HUES48 (cell line): ENCODE results near the gene EDARADD.
"Not testable (repeated sequence)": the region's sequence is repeated elsewhere in the genome, so short reads cannot be mapped to it uniquely, and the experiment has no call there.

Source experiments
- H3K27ac ChIP-seq: one replicate; pipeline ENCODE4 v1.7.0; 2013; ENCODE audit warnings: low read depth, low read length, inconsistent platforms
- H3K27me3 ChIP-seq: 2 replicates; pipeline ENCODE4 v1.6.1; 2013; ENCODE audit warnings: mild to moderate bottlenecking, low read length; ENCODE audit not compliant: control insufficient read depth, insufficient read depth
- H3K36me3 ChIP-seq: 2 replicates; pipeline ENCODE4 v1.6.1; 2013; ENCODE audit warnings: low read length; ENCODE audit not compliant: control insufficient read depth, insufficient read depth
- H3K4me1 ChIP-seq: 2 replicates; pipeline ENCODE4 v1.6.1; 2013; ENCODE audit warnings: mild to moderate bottlenecking, low read length; ENCODE audit not compliant: control insufficient read depth, insufficient read depth
- H3K4me3 ChIP-seq: 2 replicates; pipeline ENCODE4 v1.5.1; 2013; ENCODE audit warnings: mild to moderate bottlenecking, low read depth, low read length
- H3K9ac ChIP-seq: 2 replicates; pipeline ENCODE4 v1.6.1; 2013; ENCODE audit warnings: mild to moderate bottlenecking, low read depth, low read length, moderate library complexity
- H3K9me3 ChIP-seq: 2 replicates; pipeline ENCODE4 v1.6.1; 2013; ENCODE audit warnings: low read length; ENCODE audit not compliant: control insufficient read depth, insufficient read depth

The EDARADD gene

DNA sequence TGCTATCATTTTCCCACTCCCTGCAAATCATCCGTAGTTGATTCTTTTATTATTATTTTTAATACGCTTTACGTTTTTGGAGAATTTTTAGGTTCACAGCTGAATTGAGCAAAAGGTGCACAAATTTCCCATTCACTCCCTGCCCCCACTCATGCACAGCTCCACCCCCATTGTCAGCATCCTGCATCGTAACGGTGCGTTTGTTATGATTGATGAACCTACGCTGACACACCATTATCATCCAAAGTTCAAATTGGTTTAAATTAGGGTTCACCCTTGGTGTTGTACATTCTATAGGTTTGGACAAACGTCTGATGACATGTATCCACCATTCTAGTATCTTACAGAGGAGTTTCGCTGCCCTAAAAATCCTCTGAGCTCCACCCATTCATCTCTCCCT is 44.5 kb downstream of the EDARADD start:
- no peaks in the 10 kb centered on the region for H3K27me3 ChIP-seq
- H3K4me1 ChIP-seq, result no peaks in the 10 kb centered on the region
- no peaks in the 10 kb centered on the region for H3K9me3 ChIP-seq

GRCh38 chr1:236440373-236440772 is 46.3 kb downstream of the EDARADD start:
- H3K27ac ChIP-seq, result no peak overlapping the region
- no peaks in the 10 kb centered on the region for H3K4me1 ChIP-seq
- no peak overlapping the region for H3K9ac ChIP-seq
- no peak overlapping the region for H3K4me3 ChIP-seq
- no peaks in the 10 kb centered on the region for H3K27me3 ChIP-seq
- no peaks in the 10 kb centered on the region for H3K36me3 ChIP-seq
- 0 out of 2 replicates have a peak, but pooled peaks cover 4% of the 10 kb centered on the region for H3K9me3 ChIP-seq

More for the DNA sequence above, 44.5 kb downstream of the EDARADD start:
- Histone ChIP-seq H3K9ac (no peak overlapping the region), H3K27ac (no peak overlapping the region), H3K4me3 (no peak overlapping the region), H3K36me3 (no peaks in the 10 kb centered on the region)

DNA sequence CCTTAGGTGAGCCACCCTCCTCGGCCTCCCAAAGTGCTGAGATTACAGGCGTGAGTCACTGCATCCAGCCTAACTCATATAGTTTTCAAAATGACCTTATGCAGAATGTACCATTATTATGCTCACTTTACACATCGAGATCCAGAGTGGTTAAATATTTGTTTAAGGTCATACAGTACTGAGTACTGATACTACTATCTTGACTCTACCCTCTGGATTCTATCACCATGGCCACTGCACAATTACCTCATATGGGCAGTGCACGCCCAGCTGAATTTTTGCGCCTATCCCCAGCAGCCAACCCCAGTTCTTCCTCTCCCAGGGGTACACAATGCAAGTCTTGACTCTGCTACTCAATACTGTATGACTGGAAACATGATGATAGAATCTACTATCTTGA is 56.7 kb downstream of the EDARADD start:
- Histone ChIP-seq H3K4me1 (no peaks in the 10 kb centered on the region), H3K27me3 (no peaks in the 10 kb centered on the region), H3K9me3 (no peaks in the 10 kb centered on the region), H3K36me3 (no peaks in the 10 kb centered on the region), H3K27ac (no peak overlapping the region), H3K9ac (no peak overlapping the region), H3K4me3 (no peak overlapping the region)

DNA sequence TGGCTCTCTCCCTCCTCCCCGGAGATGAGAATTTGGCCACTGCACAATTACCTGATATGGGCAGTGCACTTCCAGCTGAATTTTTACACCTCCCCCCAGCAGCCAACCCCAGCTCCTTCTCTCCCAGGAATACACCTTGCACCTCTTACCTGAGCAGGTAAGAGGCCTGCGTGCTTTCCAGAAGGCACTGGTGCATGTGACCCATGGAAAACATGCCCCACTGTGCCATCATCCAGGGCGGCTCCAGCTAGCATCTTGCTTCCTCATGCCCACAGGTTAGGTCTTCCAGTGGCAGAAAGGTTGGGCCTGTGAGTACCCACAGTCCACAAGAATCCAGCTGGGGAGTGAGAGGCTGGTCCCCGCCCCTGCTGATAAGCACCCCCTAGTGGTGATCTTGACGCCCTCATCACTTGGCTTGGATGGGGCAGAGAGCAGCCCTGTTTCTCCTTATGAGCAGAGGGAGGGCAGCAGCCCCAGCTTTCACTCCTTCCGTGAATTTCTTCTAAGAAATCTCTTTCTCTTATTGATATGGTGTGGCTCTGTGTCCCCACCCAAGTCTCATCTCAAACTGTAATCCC is 57.8 kb downstream of the EDARADD start:
- H3K4me1 ChIP-seq, result no peaks in the 10 kb centered on the region
- H3K9me3 ChIP-seq, result no peaks in the 10 kb centered on the region
- H3K27me3 ChIP-seq, result no peaks in the 10 kb centered on the region
- H3K4me3 ChIP-seq, result no peak overlapping the region
- H3K36me3 ChIP-seq, result no peaks in the 10 kb centered on the region
- H3K9ac ChIP-seq, result no peak overlapping the region
- no peak overlapping the region for H3K27ac ChIP-seq

DNA sequence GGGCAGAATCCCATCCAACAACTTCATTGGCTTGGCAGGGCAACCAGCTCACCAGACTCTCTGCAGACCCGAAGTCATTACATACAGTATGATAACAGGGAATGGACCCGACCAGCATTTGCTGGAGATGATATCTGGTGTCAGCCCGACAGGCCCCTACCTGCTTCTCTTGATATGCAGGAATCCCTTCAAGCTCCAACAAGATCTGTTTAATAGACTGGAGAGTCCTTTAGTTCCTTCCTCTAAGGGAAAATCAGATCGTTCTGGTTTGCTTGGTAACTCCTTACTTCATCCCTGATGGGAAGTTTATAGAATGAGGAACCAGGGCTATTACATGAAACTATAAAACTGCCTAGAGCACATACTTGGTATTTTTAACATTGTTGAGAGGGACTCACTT is 61.2 kb downstream of the EDARADD start:
- Histone ChIP-seq H3K27ac (no peak overlapping the region), H3K4me1 (no peaks in the 10 kb centered on the region), H3K27me3 (no peaks in the 10 kb centered on the region), H3K9ac (no peak overlapping the region), H3K9me3 (no peaks in the 10 kb centered on the region), H3K4me3 (no peak overlapping the region), H3K36me3 (no peaks in the 10 kb centered on the region)

GRCh38 chr1:236457775-236458174 is 63.7 kb downstream of the EDARADD start:
- Histone ChIP-seq H3K4me1 (no peaks in the 10 kb centered on the region), H3K27ac (no peak overlapping the region), H3K9me3 (no peaks in the 10 kb centered on the region), H3K9ac (no peak overlapping the region), H3K4me3 (no peak overlapping the region), H3K27me3 (no peaks in the 10 kb centered on the region), H3K36me3 (no peaks in the 10 kb centered on the region)

DNA sequence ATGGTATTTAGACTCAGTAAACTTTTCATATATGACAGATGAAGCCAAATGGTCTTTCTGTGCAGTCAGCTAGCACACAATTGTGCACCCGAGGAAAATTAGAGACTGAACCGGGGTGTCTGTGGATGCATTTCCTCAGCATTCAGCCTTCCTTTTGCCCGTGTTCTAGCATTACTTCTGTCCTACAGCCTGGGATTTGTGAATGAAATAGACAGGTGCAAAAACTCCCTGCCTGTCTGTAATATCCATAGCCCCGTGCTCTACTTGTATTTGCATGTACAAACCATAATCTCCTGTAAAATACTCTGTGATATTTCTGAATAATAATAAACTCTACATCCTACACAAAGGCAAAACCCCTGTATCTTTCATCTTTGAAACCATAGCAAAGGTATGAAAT is 64.9 kb downstream of the EDARADD start:
- H3K9ac ChIP-seq, result no peak overlapping the region
- H3K4me1 ChIP-seq, result no peaks in the 10 kb centered on the region
- no peaks in the 10 kb centered on the region for H3K36me3 ChIP-seq
- H3K9me3 ChIP-seq, result no peaks in the 10 kb centered on the region
- no peak overlapping the region for H3K27ac ChIP-seq
- H3K4me3 ChIP-seq, result no peak overlapping the region
- H3K27me3 ChIP-seq, result no peaks in the 10 kb centered on the region

DNA sequence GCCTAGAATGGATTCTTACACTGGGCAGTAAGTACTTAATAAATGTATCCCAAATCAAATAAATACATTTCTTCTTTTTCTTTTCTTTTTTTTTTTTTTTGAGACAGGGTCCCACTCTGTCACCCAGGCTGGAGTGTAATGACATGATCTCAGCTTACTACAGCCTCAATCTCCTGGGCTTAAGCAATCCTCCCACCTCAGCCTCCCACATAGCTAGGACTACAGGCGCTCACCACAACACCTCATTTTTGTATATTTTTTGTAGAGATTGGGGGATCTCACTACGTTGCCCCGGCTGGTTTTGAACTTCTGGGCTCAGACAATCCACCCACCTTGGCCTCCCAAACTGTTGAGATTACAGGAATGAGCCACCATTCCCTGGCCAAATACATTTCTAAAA is 66.0 kb downstream of the EDARADD start:
- Histone ChIP-seq H3K9ac (no peak overlapping the region), H3K27me3 (no peaks in the 10 kb centered on the region), H3K27ac (no peak overlapping the region), H3K36me3 (no peaks in the 10 kb centered on the region), H3K9me3 (no peaks in the 10 kb centered on the region), H3K4me1 (no peaks in the 10 kb centered on the region), H3K4me3 (no peak overlapping the region)

- H3K27me3 ChIP-seq, H3K4me1 ChIP-seq, H3K9ac ChIP-seq, H3K9me3 ChIP-seq, H3K36me3 ChIP-seq, H3K27ac ChIP-seq, H3K4me3 ChIP-seq: not testable (repeated sequence)
These were observed 70.1 kb downstream of the EDARADD start for GRCh38 chr1:236464197-236464596.

GRCh38 chr1:236465231-236465958 is 71.3 kb downstream of the EDARADD start:
- H3K9ac ChIP-seq, result no peak overlapping the region
- no peak overlapping the region for H3K4me3 ChIP-seq
- no peaks in the 10 kb centered on the region for H3K4me1 ChIP-seq
- H3K27me3 ChIP-seq, result no peaks in the 10 kb centered on the region
- no peaks in the 10 kb centered on the region for H3K36me3 ChIP-seq
- H3K27ac ChIP-seq, result no peak overlapping the region
- no peaks in the 10 kb centered on the region for H3K9me3 ChIP-seq

- Histone ChIP-seq H3K27me3 (no peaks in the 10 kb centered on the region), H3K36me3 (no peaks in the 10 kb centered on the region), H3K4me3 (no peak overlapping the region), H3K9me3 (no peaks in the 10 kb centered on the region), H3K9ac (no peak overlapping the region), H3K27ac (no peak overlapping the region), H3K4me1 (no peaks in the 10 kb centered on the region)
These were observed 71.8 kb downstream of the EDARADD start for GRCh38 chr1:236465959-236466303.
